ENCODE measurements around the gene DISC1. TPM values are rescaled to one million over a fixed set of nuclear protein-coding genes. Genes with fewer than 3 reads are reported as not detected.

DISC1 gene
- total RNA-seq, 1 experiment from 2014 or later, result 13.5 TPM

DNA sequence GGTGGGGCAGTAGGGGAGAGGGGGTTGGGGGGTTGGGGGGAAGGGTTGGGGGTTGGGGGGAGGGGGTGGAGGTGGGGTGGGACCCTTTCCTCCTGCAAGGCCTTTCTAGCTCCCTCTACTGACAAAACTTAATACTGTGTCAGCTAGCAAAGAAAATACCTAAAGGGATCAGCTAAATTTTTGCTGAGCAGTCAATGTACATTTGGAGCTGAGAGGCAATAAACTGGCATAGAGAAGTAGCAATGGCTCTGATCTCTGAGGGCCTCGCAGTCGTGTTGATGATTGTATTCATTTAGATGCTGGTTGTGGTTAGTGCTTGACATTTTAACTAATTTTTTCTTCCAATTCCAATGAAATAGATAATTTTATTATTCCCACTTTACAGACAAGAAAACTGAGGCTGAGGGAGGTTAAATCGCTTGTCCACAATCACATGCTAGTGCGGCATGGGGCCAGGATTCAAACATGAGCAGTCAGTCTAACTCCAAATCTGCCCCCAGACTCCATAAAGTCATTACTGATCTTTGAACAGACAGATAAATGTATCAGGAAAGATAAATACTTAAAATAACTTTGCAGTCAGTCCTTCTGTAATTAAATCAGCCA, 357.1 kb downstream of the DISC1 start:
- H3K4me3 Mint-ChIP-seq (ENCODE audit: unreplicated experiment), result no peak overlapping the region
- Histone ChIP-seq H3K27me3 (replicated peaks; ENCODE audit: control insufficient read depth, insufficient read depth, low read length) (no peaks in the 10 kb centered on the region), H3K4me1 (no peaks in the 10 kb centered on the region; the same call in 1 of the 2 replicates), H3K9me3 (no peaks in the 10 kb centered on the region), H3K4me3 (ENCODE audit: low read depth, low read length) (no peak overlapping the region), H3K36me3 (ENCODE audit: control insufficient read depth, insufficient read depth, low read length) (no peaks in the 10 kb centered on the region)
- H3K4me1 Mint-ChIP-seq (ENCODE audit: low read depth, unreplicated experiment), result peaks cover 16% of the 10 kb centered on the region
- intact Hi-C loops (cut with micrococcal nuclease; ENCODE audit: unreplicated experiment), result no loop called here
- no peak for DNase-seq
- H3K27ac Mint-ChIP-seq (ENCODE audit: unreplicated experiment), result no peak overlapping the region
- no peaks in the 10 kb centered on the region for H3K36me3 Mint-ChIP-seq (ENCODE audit: insufficient read depth, unreplicated experiment)
- ChIA-PET CTCF (interaction anchor here (0.6 kb wide), 1 partner anchor 64 kb away, joined by 3 read pairs; no protein-coding TSS in a partner anchor), POLR2A (no interaction called here)
- no peaks in the 10 kb centered on the region for H3K27me3 Mint-ChIP-seq (ENCODE audit: insufficient read depth, unreplicated experiment)
- H3K9me3 Mint-ChIP-seq (ENCODE audit: unreplicated experiment), result no peaks in the 10 kb centered on the region
- TF ChIP-seq, protein P1, sequence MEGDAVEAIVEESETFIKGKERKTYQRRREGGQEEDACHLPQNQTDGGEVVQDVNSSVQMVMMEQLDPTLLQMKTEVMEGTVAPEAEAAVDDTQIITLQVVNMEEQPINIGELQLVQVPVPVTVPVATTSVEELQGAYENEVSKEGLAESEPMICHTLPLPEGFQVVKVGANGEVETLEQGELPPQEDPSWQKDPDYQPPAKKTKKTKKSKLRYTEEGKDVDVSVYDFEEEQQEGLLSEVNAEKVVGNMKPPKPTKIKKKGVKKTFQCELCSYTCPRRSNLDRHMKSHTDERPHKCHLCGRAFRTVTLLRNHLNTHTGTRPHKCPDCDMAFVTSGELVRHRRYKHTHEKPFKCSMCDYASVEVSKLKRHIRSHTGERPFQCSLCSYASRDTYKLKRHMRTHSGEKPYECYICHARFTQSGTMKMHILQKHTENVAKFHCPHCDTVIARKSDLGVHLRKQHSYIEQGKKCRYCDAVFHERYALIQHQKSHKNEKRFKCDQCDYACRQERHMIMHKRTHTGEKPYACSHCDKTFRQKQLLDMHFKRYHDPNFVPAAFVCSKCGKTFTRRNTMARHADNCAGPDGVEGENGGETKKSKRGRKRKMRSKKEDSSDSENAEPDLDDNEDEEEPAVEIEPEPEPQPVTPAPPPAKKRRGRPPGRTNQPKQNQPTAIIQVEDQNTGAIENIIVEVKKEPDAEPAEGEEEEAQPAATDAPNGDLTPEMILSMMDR (IDR thresholded peaks at IDR 0.05; ENCODE audit: insufficient read depth in 1 of 2, low read depth in 1 of 2, low read length in 1 of 2, severe bottlenecking in 1 of 2, unreplicated experiment in 1 of 2), result no peak
- BruUV-seq (replicated peaks), result no TSS peak

DNA sequence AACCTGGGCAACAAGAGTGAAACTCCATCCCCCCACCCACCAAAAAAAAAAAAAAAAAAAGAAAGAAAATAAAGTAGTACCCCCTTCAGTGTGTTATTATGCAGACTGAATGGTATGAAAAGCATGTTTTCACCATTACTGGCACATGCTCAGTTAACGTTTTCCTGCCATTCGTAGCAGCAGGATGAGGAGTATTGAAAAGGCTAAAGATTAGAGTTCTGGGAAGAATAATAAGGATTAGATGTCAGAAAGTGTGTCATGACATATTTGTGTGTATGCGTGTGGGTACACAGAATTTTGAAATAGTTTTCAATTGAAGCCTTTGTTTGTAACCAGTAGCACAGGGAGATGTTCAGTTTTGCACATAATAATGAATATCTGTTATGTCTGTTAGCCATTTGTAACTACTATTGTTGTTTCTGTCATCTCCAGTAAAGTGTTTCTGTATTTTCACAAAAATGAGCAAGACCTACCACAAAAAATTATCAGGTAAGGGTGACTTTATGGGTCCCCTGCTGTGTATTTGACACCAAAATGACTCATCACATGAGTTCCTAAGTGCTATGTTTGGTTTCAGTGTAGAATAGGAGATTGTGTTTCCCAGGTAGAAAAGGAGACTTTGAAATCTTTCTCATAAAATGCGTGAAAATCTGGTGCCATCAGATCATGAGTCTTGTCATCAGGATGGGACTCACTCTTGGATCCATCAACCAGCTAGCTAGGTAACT, 358.9 kb downstream of the DISC1 start:
- Histone ChIP-seq H3K27me3 (replicated peaks; ENCODE audit: control insufficient read depth, insufficient read depth, low read length) (no peaks in the 10 kb centered on the region), H3K4me3 (ENCODE audit: low read depth, low read length) (no peak overlapping the region), H3K9me3 (no peaks in the 10 kb centered on the region), H3K36me3 (ENCODE audit: control insufficient read depth, insufficient read depth, low read length) (no peaks in the 10 kb centered on the region), H3K4me1 (no peaks in the 10 kb centered on the region; the same call in 1 of the 2 replicates)
- Mint-ChIP-seq H3K4me1 (ENCODE audit: low read depth, unreplicated experiment) (peaks cover 16% of the 10 kb centered on the region), H3K36me3 (ENCODE audit: insufficient read depth, unreplicated experiment) (no peaks in the 10 kb centered on the region), H3K27ac (ENCODE audit: unreplicated experiment) (no peak overlapping the region), H3K27me3 (ENCODE audit: insufficient read depth, unreplicated experiment) (no peaks in the 10 kb centered on the region), H3K4me3 (ENCODE audit: unreplicated experiment) (no peak overlapping the region), H3K9me3 (ENCODE audit: unreplicated experiment) (no peaks in the 10 kb centered on the region)
- intact Hi-C loops (cut with micrococcal nuclease; ENCODE audit: unreplicated experiment), result no loop called here
- BruUV-seq (replicated peaks), result no TSS peak
- DNase-seq, result no peak
- TF ChIP-seq, protein P1 (IDR thresholded peaks at IDR 0.05; ENCODE audit: insufficient read depth in 1 of 2, low read depth in 1 of 2, low read length in 1 of 2, severe bottlenecking in 1 of 2, unreplicated experiment in 1 of 2), result no peak
- ChIA-PET CTCF (no interaction called here), POLR2A (no interaction called here)

DNA sequence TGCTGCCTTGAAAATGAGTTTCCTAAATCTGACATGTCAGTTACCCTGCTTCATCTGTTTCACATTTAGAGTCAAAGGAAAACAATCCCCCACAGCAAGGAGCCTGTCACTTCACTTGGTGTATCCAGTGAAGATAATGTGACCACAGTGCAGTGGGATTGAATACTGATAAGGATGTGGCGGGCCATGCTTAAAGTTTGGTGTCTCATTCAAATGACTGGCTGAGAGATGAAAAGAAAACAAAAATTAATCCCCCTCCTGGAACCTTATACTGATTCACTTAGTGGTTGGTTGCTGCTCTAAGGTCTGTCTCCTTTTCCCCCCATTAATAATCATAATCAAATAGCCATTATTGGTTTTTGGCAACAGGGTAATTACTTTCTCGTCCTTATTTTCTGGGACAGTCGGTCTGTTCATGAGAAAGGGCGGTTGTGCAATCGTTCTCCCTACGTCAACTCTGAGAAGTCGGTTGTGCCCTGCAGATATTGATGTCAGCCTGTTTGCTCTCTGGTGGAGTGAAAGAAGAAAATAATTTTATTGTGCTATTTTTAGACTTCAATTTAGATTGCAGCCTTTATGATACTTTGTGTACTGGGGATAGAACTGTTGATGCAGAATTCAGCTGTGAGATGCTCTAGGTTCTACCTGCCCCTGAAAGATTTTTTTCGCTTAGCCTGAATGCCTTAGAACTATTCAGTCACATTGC, 360.2 kb downstream of the DISC1 start:
- no peaks in the 10 kb centered on the region for H3K9me3 Mint-ChIP-seq (ENCODE audit: unreplicated experiment)
- CTCF ChIA-PET, result no interaction called here
- intact Hi-C loops (cut with micrococcal nuclease; ENCODE audit: unreplicated experiment), result no loop called here

More for the DNA sequence above, 360.2 kb downstream of the DISC1 start:
- POLR2A ChIA-PET, result no interaction called here
- Mint-ChIP-seq H3K4me1 (ENCODE audit: low read depth, unreplicated experiment) (peaks cover 11% of the 10 kb centered on the region), H3K4me3 (ENCODE audit: unreplicated experiment) (no peak overlapping the region), H3K27me3 (ENCODE audit: insufficient read depth, unreplicated experiment) (no peaks in the 10 kb centered on the region), H3K36me3 (ENCODE audit: insufficient read depth, unreplicated experiment) (no peaks in the 10 kb centered on the region), H3K27ac (ENCODE audit: unreplicated experiment) (no peak overlapping the region)
- DNase-seq, result no peak
- Histone ChIP-seq H3K4me1 (no peaks in the 10 kb centered on the region; the same call in 1 of the 2 replicates), H3K27me3 (replicated peaks; ENCODE audit: control insufficient read depth, insufficient read depth, low read length) (no peaks in the 10 kb centered on the region), H3K36me3 (ENCODE audit: control insufficient read depth, insufficient read depth, low read length) (no peaks in the 10 kb centered on the region), H3K4me3 (ENCODE audit: low read depth, low read length) (no peak overlapping the region), H3K9me3 (no peaks in the 10 kb centered on the region)
- no TSS peak for BruUV-seq (replicated peaks)
- TF ChIP-seq, protein P1 (IDR thresholded peaks at IDR 0.05; ENCODE audit: insufficient read depth in 1 of 2, low read depth in 1 of 2, low read length in 1 of 2, severe bottlenecking in 1 of 2, unreplicated experiment in 1 of 2), result no peak

Data from Caco-2 (cell line).